GM18870 (cell line): ENCODE results near the gene RTL9.

Experiments
- ATAC-seq: cut with Tn5 transposase; IDR thresholded peaks from one replicate; pipeline ENCODE4 v1.9.1; 2021; ENCODE audit warnings: moderate library complexity; ENCODE audit not compliant: unreplicated experiment

The RTL9 gene

GRCh38 chrX:110341189-110342035 lies 17.2 kb upstream of the RTL9 start:
- ATAC-seq: peak; percentile 90

DNA sequence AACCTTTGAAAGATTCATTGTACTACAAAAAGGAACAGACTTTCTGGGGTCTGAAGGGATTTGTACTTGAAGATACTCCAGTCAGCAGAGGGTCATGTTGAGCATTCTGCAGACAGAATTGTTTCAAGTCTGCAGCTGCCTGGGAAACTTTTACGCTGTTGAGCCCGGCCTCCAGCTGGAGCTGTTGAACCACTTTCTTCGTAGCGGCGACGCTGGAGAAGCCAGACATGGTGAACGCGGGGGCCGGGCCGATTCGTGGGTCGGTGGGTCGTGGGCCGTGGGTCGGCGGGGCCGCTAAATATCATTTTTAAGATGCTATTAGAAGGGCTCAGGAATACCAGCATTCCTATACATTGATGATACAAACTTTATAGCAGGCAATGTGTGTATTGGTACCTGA lies 12.0 kb upstream of the RTL9 start:
- ATAC-seq: no peak

GRCh38 chrX:110359273-110359672 lies 625 bp downstream of the RTL9 start:
- no peak for ATAC-seq

GRCh38 chrX:110363244-110363643 lies 4.6 kb downstream of the RTL9 start:
- no peak for ATAC-seq

GRCh38 chrX:110373310-110373709 lies 14.7 kb downstream of the RTL9 start:
- no peak for ATAC-seq

DNA sequence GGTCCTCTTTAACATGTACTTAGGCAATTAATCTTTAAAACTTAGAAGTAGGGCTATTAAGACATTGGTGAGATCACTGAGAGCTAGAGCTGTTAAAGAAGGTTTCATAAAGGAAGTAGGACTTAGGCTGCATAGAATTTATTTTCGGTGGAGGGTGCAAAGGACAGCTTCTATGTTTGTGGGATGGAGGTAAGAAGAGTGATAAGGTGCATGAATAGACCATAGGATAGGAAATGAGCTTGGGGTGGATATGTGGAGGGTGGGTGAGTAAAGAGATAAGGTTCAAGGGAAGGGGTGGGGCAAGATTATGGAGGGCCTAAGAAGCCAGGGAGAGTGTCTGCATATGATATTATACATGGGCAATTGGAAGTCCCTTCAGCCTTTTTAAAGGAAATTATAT lies 15.9 kb downstream of the RTL9 start:
- ATAC-seq: peak; percentile 72

DNA sequence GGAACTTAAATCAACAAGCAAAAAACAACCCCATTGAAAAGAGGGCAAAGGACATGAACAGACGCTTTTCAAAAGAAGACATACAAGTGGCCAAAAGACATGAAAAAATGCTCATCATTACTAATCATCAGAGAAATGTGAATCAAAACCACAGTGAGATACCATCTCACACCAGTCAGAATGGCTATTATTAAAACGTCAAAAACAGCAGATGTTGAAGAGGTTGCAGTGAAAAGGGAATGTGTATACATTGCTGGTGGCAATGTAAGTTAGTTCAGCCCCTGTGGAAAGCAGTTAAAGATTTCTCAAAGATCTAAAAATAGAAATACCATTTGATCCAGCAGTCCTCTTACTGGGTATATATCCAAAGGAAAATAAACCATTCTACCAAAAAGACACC lies 22.6 kb downstream of the RTL9 start:
- no peak for ATAC-seq

DNA sequence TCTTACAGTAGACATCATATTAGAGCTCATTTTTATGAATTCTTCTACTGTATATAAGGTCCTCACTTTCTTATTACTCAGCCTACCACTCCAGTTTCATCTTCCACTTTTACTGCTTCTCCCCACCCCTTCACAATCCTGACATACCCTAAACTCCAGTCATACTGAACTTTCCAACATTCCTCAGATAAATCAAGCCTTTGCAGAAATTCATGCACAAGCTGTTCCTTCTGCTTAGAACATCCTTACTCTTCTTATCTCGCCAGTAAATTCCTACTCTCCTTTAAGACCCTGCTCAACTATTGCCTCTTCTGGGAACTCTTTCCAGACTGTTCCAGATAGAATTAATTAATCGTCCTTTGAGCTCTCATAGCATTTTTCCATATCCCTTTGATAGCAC lies 24.8 kb downstream of the RTL9 start:
- no peak for ATAC-seq

GRCh38 chrX:110384490-110384889 lies 25.8 kb downstream of the RTL9 start:
- ATAC-seq: no peak

DNA sequence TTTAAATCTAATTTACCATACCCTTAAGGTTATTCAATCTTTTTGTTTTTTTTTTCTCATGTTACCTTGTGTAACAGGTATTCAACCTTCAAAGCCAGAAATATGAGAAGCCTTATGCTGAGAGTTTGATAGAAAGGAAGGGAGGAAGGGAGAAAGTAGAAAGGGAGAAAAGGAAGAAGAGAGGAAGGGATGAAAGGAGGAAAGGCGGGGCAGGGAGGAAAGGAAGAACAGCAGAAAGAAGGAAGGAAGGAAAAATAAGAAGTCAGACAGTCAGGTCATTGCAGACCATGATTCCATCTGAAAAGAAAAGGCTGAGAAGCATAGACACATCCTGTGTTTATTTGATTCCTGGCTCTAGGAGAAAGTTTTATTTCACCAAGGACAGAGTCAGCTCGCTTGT lies 30.9 kb downstream of the RTL9 start:
- no peak for ATAC-seq

GRCh38 chrX:110391086-110391485 lies 32.4 kb downstream of the RTL9 start:
- no peak for ATAC-seq

DNA sequence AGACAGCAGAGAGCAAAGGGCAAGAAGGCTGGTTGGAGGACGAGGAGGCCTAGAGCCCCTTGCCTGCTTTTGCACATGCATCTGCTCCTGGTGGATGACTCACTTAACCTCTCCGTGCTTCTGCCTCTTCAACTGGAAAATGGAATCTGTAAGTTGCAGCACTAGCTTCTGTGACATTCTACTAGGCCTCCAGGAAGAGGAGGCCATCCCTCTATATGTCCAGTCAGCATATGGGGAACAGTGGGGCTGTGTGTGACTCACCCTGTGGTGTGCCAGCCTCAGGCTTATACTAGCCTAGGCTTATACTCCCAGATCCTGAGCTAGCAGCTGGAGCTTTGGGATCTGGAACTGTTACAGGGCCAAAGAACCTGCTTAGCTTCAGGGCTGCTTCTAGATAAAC lies 36.0 kb downstream of the RTL9 start:
- ATAC-seq: no peak

DNA sequence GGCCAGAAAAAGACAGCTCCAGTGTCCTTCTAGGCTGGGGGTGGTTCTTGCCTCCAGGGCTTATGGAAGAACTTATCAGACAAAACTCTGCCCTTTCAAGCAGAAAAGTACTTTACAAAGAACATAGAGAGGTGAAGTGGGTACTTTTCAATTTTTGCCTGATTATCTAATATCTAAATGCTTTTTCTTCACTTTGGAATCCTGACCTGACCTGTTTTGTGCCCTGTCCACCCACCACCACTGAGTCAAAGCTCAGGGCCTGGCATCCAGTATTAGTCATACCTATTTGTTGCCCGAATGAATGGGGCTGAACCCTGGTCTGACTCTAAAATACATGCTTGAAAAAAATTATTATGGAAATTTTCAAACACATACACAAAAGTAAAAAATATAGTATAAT lies 37.2 kb downstream of the RTL9 start:
- ATAC-seq: no peak

DNA sequence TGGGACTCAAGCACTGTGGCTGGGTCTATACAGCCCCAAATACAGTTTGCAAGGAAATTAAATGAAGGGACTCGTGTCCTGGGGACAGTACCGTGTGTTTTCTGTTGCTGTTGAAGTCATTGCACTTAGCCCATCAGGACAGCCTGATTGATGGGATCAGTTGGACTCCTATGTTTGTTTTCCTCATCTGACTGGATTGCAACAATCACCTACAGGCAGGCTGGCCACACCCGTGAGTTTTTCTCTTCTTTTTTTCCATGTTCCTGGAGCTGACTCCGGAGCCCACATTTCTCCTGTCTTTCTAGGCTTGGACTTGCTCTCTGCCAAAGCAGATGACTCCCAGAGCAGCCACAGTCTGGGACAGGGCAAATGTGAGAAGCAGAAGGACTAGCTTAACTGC lies 38.1 kb downstream of the RTL9 start:
- no peak for ATAC-seq

DNA sequence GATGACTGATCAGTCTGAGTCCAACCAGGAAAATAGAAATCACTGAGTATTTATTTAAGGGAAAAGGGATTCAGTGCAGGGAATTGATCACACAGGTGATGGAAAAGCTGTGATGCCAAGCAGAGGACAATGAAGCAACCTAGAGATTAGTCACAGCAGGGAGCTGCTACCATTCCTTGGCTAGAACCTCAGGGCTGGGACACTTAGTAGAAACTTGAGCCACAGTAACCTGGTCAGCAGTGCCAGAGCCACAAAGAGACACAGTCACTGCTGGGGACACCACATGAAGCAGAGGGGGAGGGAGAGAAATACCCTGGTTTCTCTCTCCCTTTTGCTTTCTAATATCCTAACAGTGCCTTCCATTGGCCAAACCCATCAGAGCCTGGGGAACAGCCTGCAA lies 38.7 kb downstream of the RTL9 start:
- ATAC-seq: no peak

DNA sequence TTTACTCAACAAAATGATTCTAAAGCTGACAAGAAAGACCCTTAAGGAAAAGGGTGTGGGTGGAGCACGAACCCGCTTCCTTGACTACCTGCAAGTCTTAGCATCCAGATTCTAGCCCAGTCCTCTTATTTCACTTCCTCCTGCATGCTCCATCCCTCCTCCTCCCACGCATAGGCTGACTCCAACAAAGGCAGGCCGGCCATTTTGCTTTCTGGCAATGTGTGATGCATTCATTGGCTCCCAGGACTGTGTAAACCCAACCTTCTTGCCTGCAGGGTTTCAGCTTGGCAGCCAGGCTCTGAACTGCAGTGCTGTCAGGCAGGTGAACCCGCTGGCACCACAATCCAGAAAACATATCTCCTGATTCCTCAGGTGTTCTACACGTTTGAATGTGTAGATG lies 39.3 kb downstream of the RTL9 start:
- no peak for ATAC-seq

DNA sequence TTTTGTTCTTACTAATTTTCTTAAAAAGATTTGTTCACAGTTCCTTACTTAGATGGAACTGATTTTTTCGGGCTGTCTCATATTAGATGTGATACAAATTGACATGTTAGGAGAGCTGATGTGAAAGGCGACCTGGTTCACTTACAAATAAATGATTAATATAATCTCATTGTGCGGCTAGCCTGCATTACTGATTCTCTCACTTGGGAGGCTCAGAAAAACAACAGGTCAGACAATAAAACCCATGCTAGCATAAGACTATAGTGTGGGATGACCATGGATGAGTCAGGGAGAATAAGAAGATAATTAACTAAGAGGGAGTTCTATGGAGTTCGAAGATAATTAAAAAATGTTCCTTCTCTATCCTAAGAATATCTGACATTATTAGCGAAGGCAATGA lies 40.8 kb downstream of the RTL9 start:
- no peak for ATAC-seq

- no peak for ATAC-seq
Measured at GRCh38 chrX:110399966-110400365, 41.3 kb downstream of the RTL9 start.

DNA sequence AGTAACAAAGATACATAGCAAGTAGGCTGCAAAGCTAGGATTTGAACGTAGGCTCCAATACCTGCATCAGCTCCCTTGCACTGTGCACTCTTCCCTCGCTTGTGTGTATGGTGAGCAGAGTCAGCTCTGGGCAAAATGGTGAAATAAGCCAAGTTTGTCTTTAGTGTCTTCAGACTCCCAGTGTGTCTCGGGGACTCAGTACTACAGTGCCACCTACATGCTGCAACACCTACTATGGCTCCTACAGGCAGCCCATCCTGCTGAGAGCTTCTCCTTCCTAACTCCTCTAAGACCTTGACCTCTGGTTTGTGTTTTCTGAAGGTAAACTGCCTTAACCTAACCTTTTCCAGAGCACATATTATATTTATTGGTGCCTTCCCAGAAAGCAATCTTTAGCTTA lies 42.5 kb downstream of the RTL9 start:
- ATAC-seq: no peak

GRCh38 chrX:110402091-110402849 lies 43.6 kb downstream of the RTL9 start:
- ATAC-seq: no peak

DNA sequence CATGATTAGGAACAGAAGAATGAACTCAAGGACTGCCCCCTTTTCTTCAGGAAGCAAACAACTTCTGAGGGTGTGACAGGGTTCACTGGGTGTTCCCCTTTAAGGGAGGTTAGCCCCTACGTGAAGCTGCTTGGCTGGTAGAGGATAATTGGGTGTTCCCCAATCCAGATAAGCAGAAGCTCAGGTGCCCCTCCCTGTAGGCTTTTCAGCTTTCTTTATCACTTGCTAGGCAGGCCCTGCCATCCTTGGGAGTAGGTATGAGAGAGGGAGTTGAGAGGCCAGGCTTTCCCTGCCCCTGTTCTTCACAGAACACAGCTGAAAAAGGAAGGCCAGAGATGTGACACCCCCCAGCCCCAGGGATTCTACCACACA lies 44.2 kb downstream of the RTL9 start:
- ATAC-seq: no peak

DNA sequence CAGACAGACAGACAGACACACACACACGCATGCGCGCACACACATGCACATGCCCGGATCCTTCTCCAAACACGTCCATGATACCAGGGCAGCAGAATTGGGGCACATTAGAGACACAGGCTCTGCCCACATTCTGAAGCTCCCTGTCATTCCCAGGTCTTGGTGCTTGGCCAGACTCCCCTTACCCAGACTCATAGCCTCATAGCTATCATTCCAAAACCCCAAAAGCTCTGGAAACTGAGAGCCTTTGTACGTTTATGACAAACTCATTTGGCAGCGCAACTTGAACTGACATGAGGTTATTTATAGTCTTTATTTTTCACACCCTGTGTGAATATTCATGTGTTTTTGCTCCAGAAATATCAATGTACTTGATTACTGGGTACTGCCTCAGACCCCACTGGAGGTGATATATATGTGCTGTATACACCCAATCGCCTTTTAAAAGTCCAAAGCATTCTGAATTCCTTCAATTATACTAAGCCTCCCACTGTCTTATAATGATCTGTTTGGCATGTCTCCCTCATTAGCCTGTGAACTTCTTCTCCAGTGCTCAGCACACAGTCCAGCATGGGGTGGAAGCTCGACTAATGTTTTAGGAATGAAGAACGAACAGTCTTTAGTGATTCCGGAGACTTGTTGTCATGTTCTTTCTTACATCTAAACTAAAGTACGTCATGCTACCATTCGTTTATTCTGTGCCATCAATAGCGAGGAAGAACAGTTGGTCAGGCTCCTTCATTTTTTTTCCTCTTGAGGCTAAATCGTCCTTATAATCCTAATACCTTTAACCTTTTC lies 45.0 kb downstream of the RTL9 start:
- no peak for ATAC-seq
